Vagina (tissue), 2 donors: ENCODE measurements around the gene BTBD3. TPM values are rescaled to one million over a fixed set of nuclear protein-coding genes. Genes with fewer than 3 reads are reported as not detected.

Experiments
- DNase-seq, 2 donors: peaks; one replicate each; pipeline ENCODE4 v3.0.0-alpha.2; 2017; ENCODE audit errors: extremely low spot score in 2 of 2
- H3K27ac ChIP-seq: fragments of 200-600 bp; sonication (generic); one replicate; pipeline ENCODE4 v1.5.1; 2019
- H3K27me3 ChIP-seq: fragments of 200-600 bp; sonication (generic); one replicate; pipeline ENCODE4 v1.5.1; 2019
- H3K36me3 ChIP-seq, 2 donors: fragments of 200-600 bp; sonication (generic); one replicate each; pipeline ENCODE4 v1.5.1; 2017 to 2019
- H3K4me1 ChIP-seq: fragments of 200-600 bp; sonication (generic); one replicate; pipeline ENCODE4 v1.5.1; 2019
- H3K4me3 ChIP-seq, 2 donors: fragments of 200-600 bp; sonication (generic); 1 replicate in 1 of 2; 2 replicates in 1 of 2; pipeline ENCODE4 v1.5.1; 2016 to 2019
- H3K9me3 ChIP-seq: fragments of 200-600 bp; sonication (generic); one replicate; pipeline ENCODE4 v1.5.1; 2019
- POLR2A ChIP-seq, 2 donors: fragments of 450-650 bp; IDR thresholded peaks; one replicate each; pipeline ENCODE4 v1.6.1; 2017; ENCODE audit warnings: antibody characterized with exemption in 2 of 2, mild to moderate bottlenecking in 2 of 2, moderate library complexity in 2 of 2
- POLR2AphosphoS5 ChIP-seq, 2 donors: sonication (generic); formaldehyde crosslinking; IDR thresholded peaks; one replicate each; pipeline ENCODE4 v1.9.0; 2017; ENCODE audit warnings: antibody characterized with exemption in 2 of 2, mild to moderate bottlenecking in 2 of 2, low read depth in 1 of 2; ENCODE audit not compliant: insufficient read depth in 1 of 2
- intact Hi-C: fragments of 100-400 bp; cut with DNase I; formaldehyde crosslinking; loops from one replicate; pipeline ENCODE4 v1.15.1; 2023
- total RNA-seq: library from RNA; depleted of rRNA; stranded (reverse); fragments of >200 nt; gene quantifications from one replicate; pipeline ENCODE4 v1.2.3, GENCODE V29; 2016
- TF ChIP-seq, protein P1 (sequence below), 3 experiments: fragments of 450-650 bp in 2 of 3; fragments of 200-600 bp in 1 of 3; sonication (generic) in 1 of 3; IDR thresholded peaks; one replicate each; pipeline ENCODE4 v1.5.1; 2017 to 2019; ENCODE audit warnings: antibody characterized with exemption in 3 of 3, mild to moderate bottlenecking in 2 of 3, moderate library complexity in 2 of 3

BTBD3 gene
- total RNA-seq, 1 donor from 2014 or later: 45.9 TPM

DNA sequence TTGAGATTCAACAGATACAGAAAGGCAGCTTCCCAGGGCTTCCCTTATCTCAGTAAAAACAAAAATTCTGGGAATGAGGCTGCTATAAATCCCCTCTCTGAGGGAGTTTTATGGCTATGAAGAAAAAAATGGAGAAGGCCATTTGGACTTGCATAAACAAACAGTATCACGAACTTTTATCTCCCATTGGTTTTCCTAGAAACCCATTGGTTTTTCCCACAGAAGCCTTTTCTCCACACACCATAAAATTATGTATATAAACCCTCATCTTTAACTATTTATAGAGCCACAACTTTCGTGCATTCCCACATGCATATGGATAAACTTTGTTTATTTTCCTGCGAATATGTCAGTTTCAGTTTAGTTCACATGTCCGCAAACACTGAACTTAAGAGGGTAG lies 36.2 kb upstream of the BTBD3 start:
- Histone ChIP-seq H3K27me3 (no peaks in the 10 kb centered on the region), H3K36me3 (no peaks in the 10 kb centered on the region), H3K27ac (no peak overlapping the region), H3K4me3 (no peak overlapping the region), H3K9me3 (no peaks in the 10 kb centered on the region), H3K4me1 (no peaks in the 10 kb centered on the region)
- TF ChIP-seq POLR2A (IDR thresholded peaks at IDR 0.05) (no peak), POLR2AphosphoS5 (IDR thresholded peaks at IDR 0.05; ENCODE audit: insufficient read depth in 1 of 2, low read depth in 1 of 2) (no peak)
- TF ChIP-seq, protein P1, sequence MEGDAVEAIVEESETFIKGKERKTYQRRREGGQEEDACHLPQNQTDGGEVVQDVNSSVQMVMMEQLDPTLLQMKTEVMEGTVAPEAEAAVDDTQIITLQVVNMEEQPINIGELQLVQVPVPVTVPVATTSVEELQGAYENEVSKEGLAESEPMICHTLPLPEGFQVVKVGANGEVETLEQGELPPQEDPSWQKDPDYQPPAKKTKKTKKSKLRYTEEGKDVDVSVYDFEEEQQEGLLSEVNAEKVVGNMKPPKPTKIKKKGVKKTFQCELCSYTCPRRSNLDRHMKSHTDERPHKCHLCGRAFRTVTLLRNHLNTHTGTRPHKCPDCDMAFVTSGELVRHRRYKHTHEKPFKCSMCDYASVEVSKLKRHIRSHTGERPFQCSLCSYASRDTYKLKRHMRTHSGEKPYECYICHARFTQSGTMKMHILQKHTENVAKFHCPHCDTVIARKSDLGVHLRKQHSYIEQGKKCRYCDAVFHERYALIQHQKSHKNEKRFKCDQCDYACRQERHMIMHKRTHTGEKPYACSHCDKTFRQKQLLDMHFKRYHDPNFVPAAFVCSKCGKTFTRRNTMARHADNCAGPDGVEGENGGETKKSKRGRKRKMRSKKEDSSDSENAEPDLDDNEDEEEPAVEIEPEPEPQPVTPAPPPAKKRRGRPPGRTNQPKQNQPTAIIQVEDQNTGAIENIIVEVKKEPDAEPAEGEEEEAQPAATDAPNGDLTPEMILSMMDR (IDR thresholded peaks at IDR 0.05): no peak
- intact Hi-C loops: loop anchor here (10.0 kb wide), 1 partner anchor 1187 kb away; no protein-coding TSS in a partner anchor
- no peak for DNase-seq

DNA sequence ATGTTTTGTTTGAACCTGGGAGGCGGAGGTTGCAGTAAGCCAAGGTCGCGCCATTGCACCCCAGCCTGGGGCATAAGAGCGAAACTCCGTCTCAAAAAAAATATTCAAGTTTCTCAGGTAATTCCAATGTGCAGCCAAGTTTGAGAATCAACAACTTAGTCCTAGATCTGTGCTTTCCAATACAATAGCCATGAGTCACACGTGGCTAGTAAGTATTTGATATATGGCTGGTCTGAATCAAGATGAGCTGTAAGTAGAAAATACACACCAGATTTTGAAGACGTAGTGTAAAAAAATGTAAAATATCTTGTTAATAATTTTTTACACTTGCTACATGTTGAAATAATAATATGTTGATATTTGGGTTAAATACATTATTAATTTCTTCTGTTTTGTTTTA lies 35.0 kb upstream of the BTBD3 start:
- no peaks in the 10 kb centered on the region for H3K36me3 ChIP-seq
- H3K27me3 ChIP-seq: no peaks in the 10 kb centered on the region
- H3K27ac ChIP-seq: no peak overlapping the region
- TF ChIP-seq POLR2AphosphoS5 (IDR thresholded peaks at IDR 0.05; ENCODE audit: insufficient read depth in 1 of 2, low read depth in 1 of 2) (no peak), POLR2A (IDR thresholded peaks at IDR 0.05) (no peak)
- TF ChIP-seq, protein P1 (IDR thresholded peaks at IDR 0.05): no peak
- no peak for DNase-seq
- no peaks in the 10 kb centered on the region for H3K9me3 ChIP-seq
- H3K4me1 ChIP-seq: no peaks in the 10 kb centered on the region
- H3K4me3 ChIP-seq: no peak overlapping the region
- intact Hi-C loops: loop anchor here (10.0 kb wide), 1 partner anchor 1188 kb away; no protein-coding TSS in a partner anchor

DNA sequence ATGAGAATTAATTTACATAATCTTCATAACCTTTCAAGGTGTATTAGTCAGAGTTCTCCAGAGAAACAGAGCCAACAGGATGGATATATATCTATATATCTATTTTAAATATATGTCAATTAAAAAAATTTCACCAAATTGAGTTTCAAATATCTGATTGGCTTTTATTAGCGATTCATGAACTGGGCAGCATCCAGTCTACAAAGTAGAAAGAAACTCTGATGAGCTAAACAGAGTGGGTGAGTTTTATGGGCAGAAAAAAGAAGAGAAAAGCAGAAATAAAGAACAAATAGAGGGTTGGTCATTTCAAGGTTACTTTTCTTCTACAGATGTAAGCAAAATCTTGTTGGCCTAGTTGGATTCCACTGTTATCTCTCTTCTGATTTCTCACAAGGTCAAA lies 29.0 kb upstream of the BTBD3 start:
- Histone ChIP-seq H3K9me3 (no peaks in the 10 kb centered on the region), H3K27ac (no peak overlapping the region), H3K4me3 (no peak overlapping the region), H3K4me1 (peaks cover 15% of the 10 kb centered on the region), H3K36me3 (no peaks in the 10 kb centered on the region), H3K27me3 (no peaks in the 10 kb centered on the region)
- no peak for TF ChIP-seq POLR2AphosphoS5 (IDR thresholded peaks at IDR 0.05; ENCODE audit: insufficient read depth in 1 of 2, low read depth in 1 of 2)
- TF ChIP-seq, protein P1 (IDR thresholded peaks at IDR 0.05): no peak
- TF ChIP-seq POLR2A (IDR thresholded peaks at IDR 0.05): no peak
- intact Hi-C loops: loop anchor here (10.0 kb wide), 1 partner anchor 1194 kb away; no protein-coding TSS in a partner anchor
- DNase-seq: no peak

DNA sequence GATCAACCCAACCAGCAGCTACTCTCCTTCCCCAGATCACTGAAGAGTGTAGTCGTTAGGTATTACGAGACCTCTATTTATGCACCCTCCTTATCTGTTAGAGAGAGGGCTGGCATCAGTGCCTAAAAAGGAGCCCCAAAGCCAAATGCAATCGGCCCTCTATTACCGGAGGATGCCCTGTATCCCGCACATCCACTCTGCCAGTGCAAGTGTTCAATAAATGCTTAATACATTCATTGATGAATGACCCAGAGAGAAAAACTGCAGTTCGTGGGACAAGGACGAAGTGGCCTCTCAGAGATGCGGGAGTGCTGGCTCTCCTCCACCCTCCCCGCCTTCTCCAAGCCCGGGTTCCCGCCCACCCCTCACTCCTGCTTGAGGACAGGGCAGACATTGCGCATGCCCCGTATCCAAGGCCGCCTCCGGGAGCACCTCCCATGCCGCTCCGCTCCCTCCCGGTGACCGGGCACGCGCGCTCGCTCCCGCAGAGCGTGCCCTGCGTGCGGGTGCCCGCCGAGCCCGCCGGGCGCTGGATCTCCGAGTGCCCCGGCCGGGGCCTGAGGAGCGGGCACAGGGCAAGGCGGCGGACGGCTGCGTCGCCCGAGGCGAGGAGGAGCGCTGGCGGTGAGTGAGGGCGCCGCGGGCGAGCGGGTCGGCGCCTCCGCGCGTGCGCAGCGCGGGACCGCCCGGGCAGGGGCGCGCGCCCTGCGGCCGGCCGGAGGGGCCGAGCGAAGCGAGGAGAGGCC lies 27.2 kb upstream of the BTBD3 start:
- no peaks in the 10 kb centered on the region for H3K36me3 ChIP-seq
- intact Hi-C loops: no loop called here
- peaks cover 22% of the 10 kb centered on the region for H3K4me1 ChIP-seq
- no peaks in the 10 kb centered on the region for H3K27me3 ChIP-seq
- DNase-seq: no peak
- peak in 1 of 2 donors; percentile 22 for TF ChIP-seq POLR2AphosphoS5 (IDR thresholded peaks at IDR 0.05; ENCODE audit: insufficient read depth in 1 of 2, low read depth in 1 of 2)
- TF ChIP-seq, protein P1 (IDR thresholded peaks at IDR 0.05): no peak
- TF ChIP-seq POLR2A (IDR thresholded peaks at IDR 0.05): peak in 1 of 2 donors; percentile 68
- H3K4me3 ChIP-seq: peak overlapping the region; percentile 58 to 79
- H3K27ac ChIP-seq: peak overlapping the region; percentile 89
- no peaks in the 10 kb centered on the region for H3K9me3 ChIP-seq
